Activated CD8-positive, alpha-beta T cell treated with anti-CD3 and anti-CD28 coated beads for 36 hours (primary cell): ENCODE data around the gene GREB1. TPM values are rescaled to one million over a fixed set of nuclear protein-coding genes. Genes with fewer than 3 reads are reported as not detected.

ENCODE experiments used
- ATAC-seq: fragments of 200-7000 bp; cut with Tn5 transposase; one replicate; pipeline ENCODE4 v1.10.0; 2021; ENCODE audit warnings: mild to moderate bottlenecking, moderate library complexity
- CTCF ChIA-PET: fragments of 350-600 bp; sonication (Branson Sonifier 250); formaldehyde crosslinking; loops from one replicate; lab custom pipeline; 2021; ENCODE audit warnings: antibody characterized with exemption; lab: Charles Lee
- POLR2A ChIA-PET: fragments of 350-600 bp; sonication (Branson Sonifier 250); formaldehyde crosslinking; loops from one replicate; lab custom pipeline; 2021; ENCODE audit warnings: antibody characterized with exemption; lab: Charles Lee
- DNase-seq: peaks from one replicate; pipeline ENCODE4 v3.0.0-alpha.2; 2020
- H3K27ac Mint-ChIP-seq: one replicate; pipeline ENCODE4 v1.8.0; 2021; ENCODE audit warnings: mild to moderate bottlenecking, mixed read lengths
- H3K27me3 Mint-ChIP-seq: one replicate; pipeline ENCODE4 v1.8.0; 2021; ENCODE audit warnings: mixed read lengths
- H3K36me3 Mint-ChIP-seq: one replicate; pipeline ENCODE4 v1.8.0; 2021; ENCODE audit warnings: low read depth, mixed read lengths
- H3K4me1 Mint-ChIP-seq: one replicate; pipeline ENCODE4 v1.8.0; 2021; ENCODE audit warnings: low read depth, mixed read lengths
- H3K4me3 Mint-ChIP-seq: one replicate; pipeline ENCODE4 v1.8.0; 2021; ENCODE audit warnings: mild to moderate bottlenecking, moderate library complexity, mixed read lengths
- H3K9me3 Mint-ChIP-seq: one replicate; pipeline ENCODE4 v1.8.0; 2021; ENCODE audit warnings: mixed read lengths
- intact Hi-C: fragments of 100-400 bp; cut with micrococcal nuclease; formaldehyde crosslinking; loops from one replicate; pipeline ENCODE4 v1.10.0; 2022
- total RNA-seq, 2 experiments: library from RNA; stranded (reverse); gene quantifications; one replicate each; pipeline ENCODE4 v1.2.3, GENCODE V29; 2021
- TF ChIP-seq, protein P1 (sequence below): fragments of 200-600 bp; IDR thresholded peaks from one replicate; pipeline ENCODE4 v1.8.0; 2022; ENCODE audit warnings: antibody characterized with exemption, mild to moderate bottlenecking

Gene GREB1
- total RNA-seq, 2 experiments from 2014 or later, result 1.5 TPM

DNA sequence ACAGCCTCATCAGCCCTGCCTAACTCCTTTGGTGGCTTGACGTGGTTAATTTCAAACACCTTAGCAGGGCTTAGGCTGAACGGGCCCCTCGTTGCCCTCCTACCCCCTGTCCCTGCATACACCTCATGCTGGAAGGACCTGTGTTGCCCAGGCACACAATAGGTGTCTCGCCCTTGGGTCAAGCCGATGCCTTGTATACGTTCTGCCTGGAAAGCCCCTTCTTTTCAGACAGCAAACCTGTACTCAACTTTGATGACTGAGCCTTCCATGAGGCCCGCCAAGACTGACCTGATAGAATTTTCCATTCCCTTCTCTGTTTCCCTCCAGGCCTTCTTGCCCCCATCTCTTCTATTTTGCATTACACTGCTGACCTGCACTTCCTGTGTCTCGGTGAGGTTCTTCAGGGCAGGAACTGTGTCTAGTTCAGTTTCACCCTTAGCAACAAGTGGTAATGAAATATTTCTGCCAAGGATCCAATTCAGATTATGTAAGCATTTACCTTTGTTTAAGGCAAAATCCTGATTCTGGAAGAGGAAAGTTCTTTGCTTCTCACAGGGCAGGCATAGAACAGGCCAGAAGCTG lies 7.9 kb downstream of the GREB1 start:
- ChIA-PET POLR2A (no interaction called here), CTCF (no interaction called here)
- ATAC-seq, result no peak
- Mint-ChIP-seq H3K9me3 (no peaks in the 10 kb centered on the region), H3K27me3 (peaks cover 28% of the 10 kb centered on the region), H3K36me3 (no peaks in the 10 kb centered on the region), H3K4me1 (no peaks in the 10 kb centered on the region), H3K4me3 (no peak overlapping the region), H3K27ac (no peak overlapping the region)
- no peak for DNase-seq
- intact Hi-C loops, result no loop called here
- TF ChIP-seq, protein P1, sequence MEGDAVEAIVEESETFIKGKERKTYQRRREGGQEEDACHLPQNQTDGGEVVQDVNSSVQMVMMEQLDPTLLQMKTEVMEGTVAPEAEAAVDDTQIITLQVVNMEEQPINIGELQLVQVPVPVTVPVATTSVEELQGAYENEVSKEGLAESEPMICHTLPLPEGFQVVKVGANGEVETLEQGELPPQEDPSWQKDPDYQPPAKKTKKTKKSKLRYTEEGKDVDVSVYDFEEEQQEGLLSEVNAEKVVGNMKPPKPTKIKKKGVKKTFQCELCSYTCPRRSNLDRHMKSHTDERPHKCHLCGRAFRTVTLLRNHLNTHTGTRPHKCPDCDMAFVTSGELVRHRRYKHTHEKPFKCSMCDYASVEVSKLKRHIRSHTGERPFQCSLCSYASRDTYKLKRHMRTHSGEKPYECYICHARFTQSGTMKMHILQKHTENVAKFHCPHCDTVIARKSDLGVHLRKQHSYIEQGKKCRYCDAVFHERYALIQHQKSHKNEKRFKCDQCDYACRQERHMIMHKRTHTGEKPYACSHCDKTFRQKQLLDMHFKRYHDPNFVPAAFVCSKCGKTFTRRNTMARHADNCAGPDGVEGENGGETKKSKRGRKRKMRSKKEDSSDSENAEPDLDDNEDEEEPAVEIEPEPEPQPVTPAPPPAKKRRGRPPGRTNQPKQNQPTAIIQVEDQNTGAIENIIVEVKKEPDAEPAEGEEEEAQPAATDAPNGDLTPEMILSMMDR, result no peak

DNA sequence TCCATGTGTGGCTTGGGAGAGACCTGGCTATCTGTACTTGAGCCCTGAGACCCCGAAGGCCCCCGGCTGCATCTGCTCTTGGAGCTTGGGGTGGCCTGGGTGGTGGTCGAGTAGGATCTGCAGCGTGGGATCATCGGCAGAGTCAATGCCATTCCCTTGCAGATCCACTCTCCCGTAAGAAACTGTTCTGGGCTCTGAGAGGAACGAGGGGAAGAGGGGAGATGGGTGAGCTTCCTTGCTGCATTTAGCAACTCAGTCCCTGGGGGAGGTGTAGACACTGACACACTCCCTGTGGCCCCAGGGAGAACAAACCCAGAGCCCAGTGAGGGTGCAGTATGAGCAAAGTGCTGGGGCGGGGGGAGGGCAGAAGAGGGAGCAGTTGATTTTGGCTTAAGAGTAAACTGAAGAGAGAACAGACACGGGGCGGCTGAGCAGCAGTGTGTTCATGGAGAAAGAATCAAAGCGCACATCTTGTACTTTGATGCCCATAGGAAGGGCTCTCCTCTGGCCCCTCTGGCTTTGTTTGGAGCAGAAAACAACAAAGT lies 8.5 kb downstream of the GREB1 start:
- Mint-ChIP-seq H3K27ac (no peak overlapping the region), H3K36me3 (no peaks in the 10 kb centered on the region), H3K27me3 (peaks cover 28% of the 10 kb centered on the region), H3K9me3 (no peaks in the 10 kb centered on the region), H3K4me1 (no peaks in the 10 kb centered on the region), H3K4me3 (no peak overlapping the region)
- intact Hi-C loops, result no loop called here
- TF ChIP-seq, protein P1, result no peak
- ChIA-PET POLR2A (no interaction called here), CTCF (interaction anchor here (1.0 to 1.1 kb wide), 2 partner anchors 7 to 42 kb away, joined by 3 read pairs; no protein-coding TSS in a partner anchor)
- DNase-seq, result no peak
- ATAC-seq, result no peak

DNA sequence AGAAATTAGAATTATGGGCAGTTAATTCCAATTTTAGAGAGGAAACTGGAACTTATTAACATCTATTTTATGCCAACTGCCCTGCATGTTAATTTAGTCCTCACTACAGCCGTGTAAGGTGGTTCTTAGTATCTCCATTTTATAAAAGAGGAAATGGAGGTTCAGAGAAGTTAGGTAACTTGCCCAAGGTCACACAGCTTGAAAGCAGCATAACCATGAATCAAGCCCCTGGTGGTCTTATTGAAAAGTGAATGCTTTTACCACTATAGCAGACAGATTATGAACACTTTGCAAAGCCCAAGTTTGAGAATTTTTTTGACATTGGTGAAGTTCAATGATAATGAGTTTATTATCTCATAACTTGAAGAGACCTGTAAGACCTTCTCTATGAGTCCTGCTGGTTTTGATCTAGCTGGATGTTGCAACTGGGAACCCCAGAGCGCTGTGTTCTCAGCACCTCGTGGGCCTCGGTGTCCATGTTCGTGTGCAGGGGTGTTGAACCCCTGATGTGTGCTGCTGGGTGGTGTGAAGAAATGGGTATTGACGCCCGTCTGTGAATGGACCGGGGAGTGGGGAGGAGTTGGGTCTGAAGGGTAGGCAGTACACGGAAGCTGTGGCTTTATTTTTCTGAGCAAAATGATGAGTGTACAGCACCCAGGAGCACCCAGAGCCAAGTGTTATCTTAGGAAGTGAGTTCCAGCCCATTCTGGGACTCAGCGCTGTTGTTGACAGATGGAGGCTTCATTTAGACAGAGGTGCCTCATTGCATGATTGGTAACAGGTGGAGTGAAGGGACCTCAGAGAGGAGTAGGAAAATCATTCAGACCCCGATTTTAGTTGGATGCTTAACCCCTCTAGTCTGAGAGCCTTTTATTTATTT lies 9.7 kb downstream of the GREB1 start:
- POLR2A ChIA-PET, result no interaction called here
- Mint-ChIP-seq H3K36me3 (no peaks in the 10 kb centered on the region), H3K4me3 (no peak overlapping the region), H3K27me3 (peaks cover 34% of the 10 kb centered on the region), H3K4me1 (no peaks in the 10 kb centered on the region), H3K27ac (no peak overlapping the region), H3K9me3 (no peaks in the 10 kb centered on the region)
- intact Hi-C loops, result no loop called here
- ATAC-seq (no peak), DNase-seq (no peak)
- CTCF ChIA-PET, result interaction anchor here (1.0 to 1.1 kb wide), 2 partner anchors 9 to 41 kb away, joined by 3 read pairs; no protein-coding TSS in a partner anchor
- TF ChIP-seq, protein P1, result no peak

DNA sequence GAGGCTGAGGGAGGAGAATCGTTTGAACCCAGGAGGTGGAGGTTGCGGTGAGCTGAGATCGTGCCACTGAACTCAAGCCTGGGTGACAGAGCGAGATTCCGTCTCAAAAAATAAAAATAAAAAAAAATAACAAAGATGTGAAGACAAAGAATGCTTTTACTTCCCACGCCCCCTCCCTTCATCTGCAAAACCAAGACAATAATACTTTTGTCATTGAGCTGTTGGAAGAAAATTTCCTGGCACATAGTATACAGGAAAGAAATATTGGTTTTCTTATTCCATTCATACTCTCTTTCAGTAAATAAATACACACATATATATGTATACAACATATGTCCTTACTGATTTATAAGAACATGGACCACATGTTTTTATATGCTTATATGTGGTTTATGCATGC lies 12.2 kb downstream of the GREB1 start:
- ATAC-seq (no peak), DNase-seq (no peak)
- TF ChIP-seq, protein P1, result no peak
- Mint-ChIP-seq H3K27ac (no peak overlapping the region), H3K36me3 (no peaks in the 10 kb centered on the region), H3K27me3 (peaks cover 36% of the 10 kb centered on the region), H3K4me3 (no peak overlapping the region), H3K4me1 (no peaks in the 10 kb centered on the region), H3K9me3 (no peaks in the 10 kb centered on the region)
- intact Hi-C loops, result no loop called here
- ChIA-PET POLR2A (no interaction called here), CTCF (no interaction called here)
